ENCODE data around the gene CPD. TPM values are rescaled to one million over a fixed set of nuclear protein-coding genes. Genes with fewer than 3 reads are reported as not detected.

CPD gene
- polyA plus RNA-seq, 4 donors = 84.3 to 98.8 (median 90.1) TPM

DNA sequence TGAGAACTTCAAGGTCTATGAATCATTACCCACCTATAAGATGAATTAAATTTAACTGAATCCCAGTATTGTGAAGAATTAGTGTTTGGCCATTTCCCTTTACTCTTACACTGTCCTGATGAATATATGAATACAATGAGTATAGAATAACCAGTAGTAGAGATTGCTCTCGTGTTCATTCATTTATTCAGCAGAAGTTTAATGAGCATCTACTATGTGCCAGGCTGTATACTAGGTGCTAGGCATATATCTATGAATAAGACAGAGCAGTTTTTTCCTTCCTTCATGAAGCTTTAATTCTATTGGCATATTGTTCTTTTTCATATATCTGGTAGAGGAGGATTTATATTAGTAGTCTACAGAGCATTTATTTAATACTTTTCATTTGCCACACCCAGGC is 104.4 kb downstream of the CPD start:
- no peak for DNase-seq (ENCODE audit: low read depth in 4 of 4, low spot score in 3 of 4)

- no peak for DNase-seq (ENCODE audit: low read depth in 4 of 4, low spot score in 3 of 4)
Measured at GRCh38 chr17:30493780-30494179, 115.1 kb downstream of the CPD start.

- DNase-seq (ENCODE audit: low read depth in 4 of 4, low spot score in 3 of 4) = no peak
Measured at GRCh38 chr17:30495586-30495985, 116.9 kb downstream of the CPD start.

- DNase-seq (ENCODE audit: low read depth in 4 of 4, low spot score in 3 of 4) = no peak
Measured at GRCh38 chr17:30503558-30503957, 124.8 kb downstream of the CPD start.

DNA sequence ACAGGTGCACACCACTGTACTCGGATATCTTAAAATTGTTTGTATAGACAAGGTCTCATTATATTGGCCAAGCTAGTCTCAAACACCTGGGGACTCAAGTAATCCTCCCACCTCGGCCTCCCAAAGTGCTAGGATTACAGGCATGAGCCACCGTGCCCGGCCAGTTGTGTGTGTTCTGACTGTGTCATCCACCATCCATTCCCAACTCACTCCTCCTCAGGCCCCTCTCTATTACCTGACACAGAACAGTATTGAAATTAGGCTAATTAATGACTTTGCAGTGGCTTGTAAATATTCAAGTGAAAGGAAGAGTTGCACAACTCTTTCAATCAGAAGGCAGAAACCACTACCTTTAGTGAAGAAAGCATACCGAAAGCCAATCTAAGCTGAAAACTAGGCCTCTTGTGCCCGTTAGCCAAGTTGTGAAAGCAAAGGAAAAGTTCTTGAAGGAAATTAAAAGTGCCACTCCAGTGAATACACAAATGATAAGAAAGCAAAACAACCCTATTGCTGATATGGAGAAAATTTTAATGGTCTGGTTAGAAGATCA is 127.2 kb downstream of the CPD start:
- no peak for DNase-seq (ENCODE audit: low read depth in 4 of 4, low spot score in 3 of 4)

GRCh38 chr17:30506481-30506880 is 127.8 kb downstream of the CPD start:
- DNase-seq (ENCODE audit: low read depth in 4 of 4, low spot score in 3 of 4) = no peak

DNA sequence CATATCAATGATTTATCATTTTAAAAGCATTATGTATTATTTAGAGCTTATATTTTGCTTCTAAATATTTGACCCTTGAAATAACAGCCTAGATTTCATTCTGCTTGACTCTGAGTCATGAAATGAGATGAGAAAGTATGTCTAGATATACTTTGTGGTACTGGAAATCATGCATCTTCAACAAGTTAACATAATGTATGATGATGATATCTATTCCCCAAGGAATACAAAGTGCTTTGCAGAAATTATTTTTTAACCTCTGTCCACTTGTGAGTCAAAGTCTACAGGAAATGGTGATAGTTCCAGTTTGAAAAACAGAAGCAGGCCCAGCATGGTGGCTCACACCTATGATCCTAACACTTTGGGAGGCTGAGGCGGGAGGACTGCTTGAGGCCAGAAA is 134.6 kb downstream of the CPD start:
- no peak for DNase-seq (ENCODE audit: low read depth in 4 of 4, low spot score in 3 of 4)

GRCh38 chr17:30514895-30515596 is 136.3 kb downstream of the CPD start:
- DNase-seq (ENCODE audit: low read depth in 4 of 4, low spot score in 3 of 4) = no peak

DNA sequence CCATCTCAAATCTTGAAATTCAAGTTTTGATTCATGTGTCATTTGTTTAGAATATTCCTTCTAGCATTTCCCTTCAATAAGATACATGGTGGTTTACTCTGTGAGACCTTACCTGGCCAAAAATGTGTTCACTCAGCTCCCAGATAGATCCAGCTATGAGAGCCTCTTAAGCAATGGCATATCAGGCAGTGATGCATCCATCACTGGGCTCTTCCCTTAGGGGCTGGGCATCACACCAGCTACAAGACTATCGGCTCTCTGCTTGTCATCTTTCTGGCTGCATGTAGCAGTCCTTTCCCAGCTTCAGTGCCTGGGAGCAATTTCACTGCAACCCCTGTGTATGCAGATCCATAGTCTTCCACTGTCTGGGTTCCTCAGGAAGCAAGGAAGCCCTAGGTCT is 139.1 kb downstream of the CPD start:
- no peak for DNase-seq (ENCODE audit: low read depth in 4 of 4, low spot score in 3 of 4)

- no peak for DNase-seq (ENCODE audit: low read depth in 4 of 4, low spot score in 3 of 4)
Measured at GRCh38 chr17:30519166-30519565, 140.4 kb downstream of the CPD start.

Other genes with a start within 250 kb of the CPD start
- gene SLC6A4, start 143.2 kb upstream of the CPD start, polyA plus RNA-seq (ENCODE audit: insufficient read length in 4 of 4) = 1 to 10 TPM in 1 of 4 donors, under 1 TPM in 3; 0.61 to 1.1 (median 0.80) TPM
- 10 to 100 TPM; 79.8 to 90.9 (median 82.7) TPM for gene BLMH, start 87.0 kb upstream of the CPD start, polyA plus RNA-seq (ENCODE audit: insufficient read length in 4 of 4)
- gene TMIGD1, start 44.9 kb upstream of the CPD start, polyA plus RNA-seq (ENCODE audit: insufficient read length in 4 of 4) = 1 to 10 TPM in 1 of 4 donors, under 1 TPM in 3; 0.63 to 1.3 (median 0.79) TPM
- 10 to 100 TPM; 48.0 to 56.0 (median 54.2) TPM for gene GOSR1, start 98.5 kb downstream of the CPD start, polyA plus RNA-seq (ENCODE audit: insufficient read length in 4 of 4)